Spleen (tissue), 11 donors: ENCODE results near the gene BNC2. TPM values are rescaled to one million over a fixed set of nuclear protein-coding genes. Genes with fewer than 3 reads are reported as not detected.

ENCODE experiments used
- DNase-seq: peaks from one replicate; pipeline ENCODE4 v3.0.0-alpha.2; 2020
- H3K27ac ChIP-seq, 8 donors: fragments of 200-600 bp; sonication (generic) in 7 of 8; 1 replicate in 4 of 8; 2 replicates in 4 of 8; pipeline versions ENCODE4 v1.5.0 to v1.8.0; 2016 to 2021; ENCODE audit warnings: inconsistent platforms in 4 of 8, mild to moderate bottlenecking in 4 of 8, moderate library complexity in 1 of 8
- H3K27me3 ChIP-seq, 7 donors: fragments of 200-600 bp; sonication (generic) in 6 of 7; replicated peaks in 1 of 7; 1 replicate in 4 of 7; 2 replicates in 3 of 7; pipeline versions ENCODE4 v1.5.0 to v1.8.0; 2016 to 2021; ENCODE audit warnings: inconsistent platforms in 3 of 7, mild to moderate bottlenecking in 1 of 7
- H3K36me3 ChIP-seq, 6 donors: fragments of 200-600 bp; sonication (generic) in 5 of 6; 1 replicate in 4 of 6; 2 replicates in 2 of 6; pipeline versions ENCODE4 v1.5.0 to v1.8.0; 2016 to 2021; ENCODE audit warnings: inconsistent platforms in 2 of 6
- H3K4me1 ChIP-seq, 6 donors: fragments of 200-600 bp; sonication (generic) in 5 of 6; 1 replicate in 3 of 6; 2 replicates in 3 of 6; pipeline versions ENCODE4 v1.5.0 to v1.8.0; 2016 to 2021; ENCODE audit warnings: inconsistent platforms in 3 of 6
- H3K4me3 ChIP-seq, 8 donors: fragments of 200-600 bp; sonication (generic) in 7 of 8; 1 replicate in 4 of 8; 2 replicates in 4 of 8; pipeline versions ENCODE4 v1.5.0 to v1.8.0; 2016 to 2021; ENCODE audit warnings: inconsistent platforms in 4 of 8, mild to moderate bottlenecking in 4 of 8, moderate library complexity in 2 of 8
- H3K9me3 ChIP-seq, 8 donors: fragments of 200-600 bp; sonication (generic) in 7 of 8; 1 replicate in 4 of 8; 2 replicates in 4 of 8; pipeline versions ENCODE4 v1.5.0 to v1.8.0; 2016 to 2021; ENCODE audit warnings: inconsistent platforms in 4 of 8
- CTCF ChIP-seq, 11 experiments: fragments of 200-600 bp in 7 of 11; fragments of 450-650 bp in 4 of 11; sonication (generic) in 4 of 11; IDR thresholded peaks in 8 of 11; conservative IDR thresholded peaks in 3 of 11; 1 replicate in 7 of 11; 2 replicates in 4 of 11; pipeline versions ENCODE4 v1.4.0 to v1.8.0; 2016 to 2021; ENCODE audit warnings: antibody characterized with exemption in 11 of 11, inconsistent platforms in 4 of 11, mild to moderate bottlenecking in 1 of 11
- POLR2A ChIP-seq, 3 donors: fragments of 450-650 bp; IDR thresholded peaks; one replicate each; pipeline ENCODE4 v1.5.1; 2017; ENCODE audit warnings: antibody characterized with exemption in 3 of 3, mild to moderate bottlenecking in 1 of 3
- POLR2AphosphoS5 ChIP-seq, 3 donors: sonication (generic); formaldehyde crosslinking; IDR thresholded peaks; one replicate each; pipeline ENCODE4 v1.5.1; 2017; ENCODE audit warnings: antibody characterized with exemption in 3 of 3
- WGBS, 5 donors: extraction: QIAGEN DNeasy Blood & Tissue Kit in 3 of 5; methylation state at CpG; one replicate each; pipeline versions ENCODE4 v1.1.5 to v1.1.7; 2013 to 2018; 5-methylcytosine and 5-hydroxymethylcytosine counted together
- intact Hi-C: fragments of 100-400 bp; cut with DNase I; formaldehyde crosslinking; loops from one replicate; pipeline ENCODE4 v1.15.0; 2023; ENCODE audit warnings: low total_unique reads
- polyA plus RNA-seq, 3 donors: library from polyadenylated mRNA; stranded (reverse); fragments of 200-250 nt; gene quantifications; one replicate each; pipeline ENCODE4 v1.2.1, GENCODE V29; 2013
- total RNA-seq, 7 donors: library from RNA; depleted of rRNA in 3 of 7; stranded (reverse); fragments of >200 nt in 3 of 7; fragmentation: NEBNext Ultra II Directional in 4 of 7; extraction: Animal tissue kit (Norgen Biotek cat#: 25700) in 4 of 7; gene quantifications; one replicate each; pipeline versions ENCODE4 v1.1.0 to v1.2.1, GENCODE V29; 2016 to 2021
- donor health status: healthy with polysubstance abuse.
- donor health status: DM: no; HTN: no; CAD: no; lungs with moderate emphysema.
- donor health status: DM: no; HTN: no; CAD: no.
- donor health status: Bipolar disorder and iron deficiency.
- donor health status: healthy.
- donor health status: DM: no; HTN: no; CAD: no.
- donor health status: DM: yes; HTN: yes; CAD: no.

The BNC2 gene
- total and polyA plus RNA-seq, 10 donors = 0.07 to 4.3 (median 1.3) TPM

- Histone ChIP-seq H3K4me1 (no peaks in the 10 kb centered on the region), H3K4me3 (no peak overlapping the region), H3K36me3 (no peaks in the 10 kb centered on the region), H3K9me3 (peaks cover 0 to 4% (median 0%) of the 10 kb centered on the region in 8 donors), H3K27ac (no peak overlapping the region), H3K27me3 (no peaks in the 10 kb centered on the region)
- no peak for DNase-seq
- WGBS, 5 donors = 93 to 99% (median 95%) methylated on average over 4 of the region's 4 CpGs
- TF ChIP-seq CTCF (IDR thresholded peaks at IDR 0.05 in 8 of 11, conservative IDR thresholded peaks at IDR 0.05 in 3 of 11) = no peak
- TF ChIP-seq POLR2A (IDR thresholded peaks at IDR 0.05) = no peak
- no peak for TF ChIP-seq POLR2AphosphoS5 (IDR thresholded peaks at IDR 0.05)
- intact Hi-C loops = no loop called here
Measured at GRCh38 chr9:16639644-16640043, 230.8 kb downstream of the BNC2 start.

GRCh38 chr9:16637911-16638310 lies 232.6 kb downstream of the BNC2 start:
- H3K4me1 ChIP-seq = no peaks in the 10 kb centered on the region
- TF ChIP-seq POLR2A (IDR thresholded peaks at IDR 0.05) (no peak), CTCF (IDR thresholded peaks at IDR 0.05 in 8 of 11, conservative IDR thresholded peaks at IDR 0.05 in 3 of 11) (no peak)
- intact Hi-C loops = no loop called here
- no peak overlapping the region for H3K27ac ChIP-seq
- 85 to 89% (median 87%) methylated on average over 5 of the region's 5 CpGs for WGBS, 5 donors
- DNase-seq = no peak
- H3K27me3 ChIP-seq = no peaks in the 10 kb centered on the region
- H3K36me3 ChIP-seq = no peaks in the 10 kb centered on the region
- peaks cover 0 to 4% (median 0%) of the 10 kb centered on the region in 8 donors for H3K9me3 ChIP-seq
- no peak overlapping the region for H3K4me3 ChIP-seq

GRCh38 chr9:16637218-16637617 lies 233.3 kb downstream of the BNC2 start:
- H3K36me3 ChIP-seq = no peaks in the 10 kb centered on the region
- no peak for DNase-seq
- TF ChIP-seq POLR2AphosphoS5 (IDR thresholded peaks at IDR 0.05) (no peak), POLR2A (IDR thresholded peaks at IDR 0.05) (no peak), CTCF (IDR thresholded peaks at IDR 0.05 in 8 of 11, conservative IDR thresholded peaks at IDR 0.05 in 3 of 11) (no peak)
- H3K27ac ChIP-seq = no peak overlapping the region
- H3K27me3 ChIP-seq = no peaks in the 10 kb centered on the region
- 84 to 88% (median 87%) methylated on average over 1 of the region's 1 CpG for WGBS, 5 donors
- H3K4me3 ChIP-seq = no peak overlapping the region
- H3K9me3 ChIP-seq = peaks cover 0 to 4% (median 0%) of the 10 kb centered on the region in 8 donors
- intact Hi-C loops = no loop called here
- no peaks in the 10 kb centered on the region for H3K4me1 ChIP-seq

- Histone ChIP-seq H3K9me3 (peaks cover 0 to 4% (median 0%) of the 10 kb centered on the region in 8 donors), H3K4me3 (no peak overlapping the region), H3K27me3 (no peaks in the 10 kb centered on the region), H3K36me3 (no peaks in the 10 kb centered on the region), H3K27ac (no peak overlapping the region), H3K4me1 (no peaks in the 10 kb centered on the region)
- TF ChIP-seq POLR2AphosphoS5 (IDR thresholded peaks at IDR 0.05) (no peak), POLR2A (IDR thresholded peaks at IDR 0.05) (no peak), CTCF (IDR thresholded peaks at IDR 0.05 in 8 of 11, conservative IDR thresholded peaks at IDR 0.05 in 3 of 11) (no peak)
- no peak for DNase-seq
- 77 to 86% (median 83%) methylated on average over 2 of the region's 2 CpGs for WGBS, 5 donors
- intact Hi-C loops = no loop called here
Measured at GRCh38 chr9:16633794-16634193, 236.7 kb downstream of the BNC2 start.
